Tibial artery (tissue), 4 donors: ENCODE data around the gene UBE2V1.

ENCODE experiments used
- DNase-seq, 2 donors: peaks; one replicate each; pipeline ENCODE4 v3.0.0-alpha.2; 2019
- H3K27ac ChIP-seq, 2 donors: fragments of 200-600 bp; sonication (generic) in 1 of 2; 1 replicate in 1 of 2; 2 replicates in 1 of 2; pipeline ENCODE4 v1.5.1; 2018 to 2019; ENCODE audit warnings: mild to moderate bottlenecking in 1 of 2
- H3K27me3 ChIP-seq, 2 donors: fragments of 200-600 bp; sonication (generic) in 1 of 2; one replicate each; pipeline versions ENCODE4 v1.5.1 to v1.6.0; 2016 to 2019
- H3K36me3 ChIP-seq, 3 donors: fragments of 200-600 bp; sonication (generic) in 2 of 3; one replicate each; pipeline ENCODE4 v1.5.1; 2016 to 2019; ENCODE audit warnings: mild to moderate bottlenecking in 2 of 3
- H3K4me1 ChIP-seq, 4 donors: fragments of 200-600 bp; sonication (generic) in 2 of 4; 1 replicate in 3 of 4; 2 replicates in 1 of 4; pipeline ENCODE4 v1.5.1; 2016 to 2019
- H3K4me3 ChIP-seq, 2 donors: fragments of 200-600 bp; sonication (generic) in 1 of 2; 1 replicate in 1 of 2; 2 replicates in 1 of 2; pipeline ENCODE4 v1.5.1; 2018 to 2019; ENCODE audit warnings: mild to moderate bottlenecking in 2 of 2
- H3K9me3 ChIP-seq, 3 donors: fragments of 200-600 bp; sonication (generic) in 1 of 3; one replicate each; pipeline ENCODE4 v1.5.1; 2016 to 2019
- intact Hi-C: fragments of 100-400 bp; cut with DNase I; formaldehyde crosslinking; loops from one replicate; pipeline ENCODE4 v1.15.0; 2023; ENCODE audit warnings: low total_unique reads
- TF ChIP-seq, protein P1 (sequence below), 2 experiments: fragments of 200-600 bp in 1 of 2; fragments of 450-650 bp in 1 of 2; IDR thresholded peaks; one replicate each; pipeline ENCODE4 v1.5.1; 2017 to 2019; ENCODE audit warnings: antibody characterized with exemption in 2 of 2, mild to moderate bottlenecking in 1 of 2, moderate library complexity in 1 of 2

UBE2V1 gene

GRCh38 chr20:50101887-50102286 is 11.1 kb downstream of the UBE2V1 start:
- Histone ChIP-seq H3K4me1 (peaks cover 0 to 90% (median 33%) of the 10 kb centered on the region in 4 donors), H3K9me3 (no peaks in the 10 kb centered on the region), H3K4me3 (no peak overlapping the region), H3K27ac (no peak overlapping the region), H3K36me3 (no peaks in the 10 kb centered on the region), H3K27me3 (no peaks in the 10 kb centered on the region)
- no peak for DNase-seq
- TF ChIP-seq, protein P1, sequence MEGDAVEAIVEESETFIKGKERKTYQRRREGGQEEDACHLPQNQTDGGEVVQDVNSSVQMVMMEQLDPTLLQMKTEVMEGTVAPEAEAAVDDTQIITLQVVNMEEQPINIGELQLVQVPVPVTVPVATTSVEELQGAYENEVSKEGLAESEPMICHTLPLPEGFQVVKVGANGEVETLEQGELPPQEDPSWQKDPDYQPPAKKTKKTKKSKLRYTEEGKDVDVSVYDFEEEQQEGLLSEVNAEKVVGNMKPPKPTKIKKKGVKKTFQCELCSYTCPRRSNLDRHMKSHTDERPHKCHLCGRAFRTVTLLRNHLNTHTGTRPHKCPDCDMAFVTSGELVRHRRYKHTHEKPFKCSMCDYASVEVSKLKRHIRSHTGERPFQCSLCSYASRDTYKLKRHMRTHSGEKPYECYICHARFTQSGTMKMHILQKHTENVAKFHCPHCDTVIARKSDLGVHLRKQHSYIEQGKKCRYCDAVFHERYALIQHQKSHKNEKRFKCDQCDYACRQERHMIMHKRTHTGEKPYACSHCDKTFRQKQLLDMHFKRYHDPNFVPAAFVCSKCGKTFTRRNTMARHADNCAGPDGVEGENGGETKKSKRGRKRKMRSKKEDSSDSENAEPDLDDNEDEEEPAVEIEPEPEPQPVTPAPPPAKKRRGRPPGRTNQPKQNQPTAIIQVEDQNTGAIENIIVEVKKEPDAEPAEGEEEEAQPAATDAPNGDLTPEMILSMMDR (IDR thresholded peaks at IDR 0.05) = no peak
- intact Hi-C loops = no loop called here

GRCh38 chr20:50101281-50101680 is 11.7 kb downstream of the UBE2V1 start:
- TF ChIP-seq, protein P1 (IDR thresholded peaks at IDR 0.05) = no peak
- intact Hi-C loops = no loop called here
- no peak for DNase-seq
- peaks cover 0 to 85% (median 34%) of the 10 kb centered on the region in 4 donors for H3K4me1 ChIP-seq
- H3K9me3 ChIP-seq = no peaks in the 10 kb centered on the region
- peaks cover under 1 to 3% (median 2%) of the 10 kb centered on the region in 3 donors for H3K36me3 ChIP-seq
- H3K27me3 ChIP-seq = no peaks in the 10 kb centered on the region
- no peak overlapping the region for H3K27ac ChIP-seq
- H3K4me3 ChIP-seq = no peak overlapping the region

DNA sequence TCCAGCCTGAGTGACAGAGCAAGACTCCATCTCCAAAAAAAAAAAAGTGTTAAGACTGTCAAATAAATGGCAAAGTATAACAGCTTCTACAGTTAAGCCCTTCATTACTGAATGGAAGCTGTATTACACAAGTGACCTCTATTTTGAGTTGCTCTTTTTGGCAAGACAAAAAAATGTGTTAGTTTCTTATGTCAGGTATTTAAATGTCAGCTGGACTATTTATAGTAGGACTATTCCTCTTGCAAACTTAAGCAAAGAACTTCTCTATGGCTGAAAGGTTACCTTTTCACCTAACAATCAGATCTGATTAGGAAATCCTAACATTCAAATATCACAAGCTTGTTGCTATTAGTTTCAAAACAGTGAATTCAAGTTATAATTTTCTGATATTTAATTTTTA is 12.4 kb downstream of the UBE2V1 start:
- Histone ChIP-seq H3K27me3 (no peaks in the 10 kb centered on the region), H3K4me3 (no peak overlapping the region), H3K4me1 (peaks cover 0 to 78% (median 34%) of the 10 kb centered on the region in 4 donors), H3K36me3 (peaks cover 8 to 11% (median 10%) of the 10 kb centered on the region in 3 donors), H3K9me3 (no peaks in the 10 kb centered on the region), H3K27ac (no peak overlapping the region)
- TF ChIP-seq, protein P1 (IDR thresholded peaks at IDR 0.05) = no peak
- no peak for DNase-seq
- intact Hi-C loops = no loop called here

GRCh38 chr20:50099565-50099991 is 13.4 kb downstream of the UBE2V1 start:
- Histone ChIP-seq H3K9me3 (no peaks in the 10 kb centered on the region), H3K36me3 (peaks cover 17 to 20% (median 17%) of the 10 kb centered on the region in 3 donors), H3K27me3 (no peaks in the 10 kb centered on the region), H3K27ac (no peak overlapping the region), H3K4me3 (no peak overlapping the region), H3K4me1 (peaks cover 0 to 68% (median 34%) of the 10 kb centered on the region in 4 donors)
- DNase-seq = no peak
- intact Hi-C loops = no loop called here
- TF ChIP-seq, protein P1 (IDR thresholded peaks at IDR 0.05) = no peak

DNA sequence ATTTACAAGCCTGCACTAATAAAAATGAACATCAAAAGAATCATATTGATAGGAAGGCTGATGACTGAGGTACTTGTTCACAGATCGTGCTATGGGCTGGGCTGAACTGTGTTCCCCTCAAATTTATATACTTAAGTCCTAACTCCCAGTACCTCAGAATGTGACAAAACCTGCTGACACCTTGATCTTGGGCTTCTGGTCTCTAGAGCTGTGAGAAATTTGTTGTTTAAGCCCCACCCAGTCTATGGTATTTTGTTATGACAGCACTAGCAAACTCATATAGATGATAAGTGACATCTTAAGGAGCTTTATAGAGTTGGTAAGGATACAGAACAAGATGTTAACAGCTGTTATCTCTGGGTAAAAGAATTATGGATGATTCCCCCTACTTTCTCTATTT is 13.8 kb downstream of the UBE2V1 start:
- TF ChIP-seq, protein P1 (IDR thresholded peaks at IDR 0.05) = no peak
- H3K27ac ChIP-seq = no peak overlapping the region
- intact Hi-C loops = no loop called here
- no peak for DNase-seq
- H3K4me1 ChIP-seq = peaks cover 0 to 68% (median 34%) of the 10 kb centered on the region in 4 donors
- H3K4me3 ChIP-seq = no peak overlapping the region
- peaks cover 20 to 23% (median 21%) of the 10 kb centered on the region in 3 donors for H3K36me3 ChIP-seq
- no peaks in the 10 kb centered on the region for H3K9me3 ChIP-seq
- H3K27me3 ChIP-seq = no peaks in the 10 kb centered on the region

DNA sequence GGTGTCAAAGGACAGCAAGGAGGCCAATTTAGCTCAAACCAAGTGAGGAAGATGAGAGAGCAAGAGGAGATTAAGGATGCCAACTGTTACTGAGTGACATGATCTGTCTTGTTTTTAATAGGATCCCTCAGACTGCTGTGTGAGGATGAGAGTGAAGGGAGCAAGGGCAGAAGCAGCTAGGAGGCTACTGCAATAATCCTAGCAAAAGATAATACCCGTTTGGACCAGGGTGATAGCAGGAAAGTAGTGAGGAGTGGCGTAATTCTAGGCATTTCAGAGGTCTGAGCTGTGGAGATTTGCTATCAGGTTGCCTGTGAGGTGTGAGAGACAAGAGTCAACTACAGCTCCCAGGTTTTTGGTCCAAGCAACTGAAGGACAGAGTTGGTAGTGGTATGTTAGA is 14.7 kb downstream of the UBE2V1 start:
- Histone ChIP-seq H3K36me3 (peaks cover 20 to 28% (median 26%) of the 10 kb centered on the region in 3 donors), H3K27ac (no peak overlapping the region), H3K9me3 (no peaks in the 10 kb centered on the region), H3K4me1 (peaks cover 0 to 61% (median 29%) of the 10 kb centered on the region in 4 donors), H3K27me3 (no peaks in the 10 kb centered on the region), H3K4me3 (no peak overlapping the region)
- DNase-seq = no peak
- TF ChIP-seq, protein P1 (IDR thresholded peaks at IDR 0.05) = no peak
- intact Hi-C loops = no loop called here
